Osteoblast (primary cell): ENCODE measurements around the gene FFAR1. TPM values are rescaled to one million over a fixed set of nuclear protein-coding genes. Genes with fewer than 3 reads are reported as not detected.
A peak's percentile ranks its signal among the peaks of the same experiment; 100 is the strongest.

Experiments used
- DNase-seq: peaks from one replicate; pipeline ENCODE4 v3.0.0; 2011; ENCODE audit warnings: low spot score, mixed read lengths; ENCODE audit not compliant: insufficient read length; ENCODE audit errors: missing footprints
- H2AFZ ChIP-seq: 2 replicates; pipeline ENCODE4 v1.6.0; 2011; ENCODE audit warnings: mild to moderate bottlenecking, low read length
- H3K27ac ChIP-seq: 2 replicates; pipeline ENCODE4 v1.5.1; 2011; ENCODE audit warnings: mild to moderate bottlenecking, low read depth, low read length, moderate library complexity
- H3K27me3 ChIP-seq: 2 replicates; pipeline ENCODE4 v1.6.0; 2012; ENCODE audit warnings: mild to moderate bottlenecking, control low read depth, inconsistent platforms, low read length, moderate library complexity; ENCODE audit not compliant: insufficient read depth
- H3K36me3 ChIP-seq: 2 replicates; pipeline ENCODE4 v1.5.1; 2011; ENCODE audit warnings: mild to moderate bottlenecking, low read length, control low read depth, moderate library complexity; ENCODE audit not compliant: insufficient read depth
- H3K4me1 ChIP-seq: 2 replicates; pipeline ENCODE4 v1.5.1; 2011; ENCODE audit warnings: mild to moderate bottlenecking, low read length, control low read depth, moderate library complexity; ENCODE audit not compliant: insufficient read depth
- H3K4me2 ChIP-seq: 2 replicates; pipeline ENCODE4 v1.6.0; 2011; ENCODE audit warnings: mild to moderate bottlenecking, low read length; ENCODE audit not compliant: insufficient read depth
- H3K4me3 ChIP-seq: fragments of 200-600 bp; sonication (generic); 3 replicates; pipeline ENCODE4 v1.5.1; 2012; ENCODE audit warnings: mild to moderate bottlenecking, low read length, inconsistent platforms; ENCODE audit not compliant: insufficient read depth
- H3K79me2 ChIP-seq: 2 replicates; pipeline ENCODE4 v1.6.0; 2012; ENCODE audit warnings: mild to moderate bottlenecking, low read length, control low read depth, inconsistent platforms; ENCODE audit not compliant: insufficient read depth
- H3K9me3 ChIP-seq: 2 replicates; pipeline ENCODE4 v1.5.1; 2011; ENCODE audit warnings: low read depth, low read length, control low read depth
- H4K20me1 ChIP-seq: 2 replicates; pipeline ENCODE4 v1.6.0; 2012; ENCODE audit warnings: mild to moderate bottlenecking, low read length, control low read depth; ENCODE audit not compliant: insufficient read depth
- CTCF ChIP-seq: IDR thresholded peaks from 2 replicates; pipeline ENCODE4 v1.5.1; 2011; ENCODE audit warnings: mild to moderate bottlenecking, low read depth, low read length, moderate library complexity; ENCODE audit errors: extremely low read depth
- total RNA-seq: library from RNA; depleted of rRNA; stranded (reverse); fragments of >200 nt; gene quantifications from 2 replicates; pipeline ENCODE4 v1.2.3, GENCODE V29; 2012

Gene FFAR1
- total RNA-seq, 1 donor: not detected

DNA sequence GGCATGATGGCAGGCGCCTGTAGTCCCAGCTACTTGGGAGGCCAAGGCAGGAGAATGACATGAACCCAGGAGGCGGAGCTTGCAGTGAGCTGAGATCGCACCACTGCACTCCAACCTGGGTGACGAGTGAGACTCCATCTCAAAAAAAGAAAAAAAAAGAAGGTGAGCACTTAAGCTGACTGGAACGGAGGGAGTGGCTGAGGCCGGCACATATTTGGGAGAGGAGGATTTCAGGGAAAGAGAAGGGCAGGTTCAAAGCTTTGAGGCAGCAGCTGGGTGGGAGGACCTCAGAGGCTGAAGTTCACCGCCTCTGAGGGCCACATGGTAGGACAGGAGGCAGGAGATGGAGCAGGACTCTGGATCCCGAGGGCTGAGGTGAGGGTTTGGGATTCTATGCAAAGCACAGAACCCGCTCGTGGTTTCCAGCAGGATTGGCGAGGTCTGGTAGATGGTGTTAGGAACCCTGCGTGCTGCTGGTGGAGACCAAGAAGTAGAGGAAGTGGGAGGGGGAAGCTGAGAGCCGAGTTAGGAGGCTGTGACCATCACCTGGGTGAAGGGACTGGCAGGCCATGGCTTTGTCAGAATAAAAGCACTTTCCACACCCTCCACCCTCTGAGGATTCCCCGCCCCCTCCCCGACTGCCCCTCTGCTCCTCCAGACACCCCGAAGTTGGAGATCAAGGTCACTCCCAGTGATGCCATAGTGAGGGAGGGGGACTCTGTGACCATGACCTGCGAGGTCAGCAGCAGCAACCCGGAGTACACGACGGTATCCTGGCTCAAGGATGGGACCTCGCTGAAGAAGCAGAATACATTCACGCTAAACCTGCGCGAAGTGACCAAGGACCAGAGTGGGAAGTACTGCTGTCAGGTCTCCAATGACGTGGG is 10.4 kb upstream of the FFAR1 start:
- Histone ChIP-seq H3K4me3 (no peak overlapping the region), H3K27ac (no peak overlapping the region), H3K4me1 (no peaks in the 10 kb centered on the region), H3K4me2 (no peak overlapping the region), H4K20me1 (no peaks in the 10 kb centered on the region), H3K27me3 (peaks cover 17% of the 10 kb centered on the region), H3K9me3 (no peaks in the 10 kb centered on the region), H3K79me2 (no peaks in the 10 kb centered on the region), H2AFZ (no peak overlapping the region), H3K36me3 (no peaks in the 10 kb centered on the region)
- DNase-seq: peak; percentile 41
- TF ChIP-seq CTCF: no peak

DNA sequence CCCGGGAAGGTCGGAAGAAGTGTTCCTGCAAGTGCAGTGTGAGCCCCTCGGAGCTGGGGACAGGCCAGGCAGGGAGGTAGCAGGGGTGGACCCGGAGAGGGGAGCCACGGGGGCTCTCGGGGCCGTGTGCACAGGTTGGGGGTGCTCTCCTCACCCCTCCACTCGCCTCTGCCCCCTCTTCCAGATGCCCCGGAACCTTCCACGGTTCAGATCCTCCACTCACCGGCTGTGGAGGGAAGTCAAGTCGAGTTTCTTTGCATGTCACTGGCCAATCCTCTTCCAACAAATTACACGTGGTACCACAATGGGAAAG is 9.8 kb upstream of the FFAR1 start:
- Histone ChIP-seq H3K27me3 (peaks cover 12% of the 10 kb centered on the region), H3K9me3 (no peaks in the 10 kb centered on the region), H3K79me2 (no peaks in the 10 kb centered on the region), H3K4me2 (no peak overlapping the region), H3K4me3 (no peak overlapping the region), H4K20me1 (no peaks in the 10 kb centered on the region), H2AFZ (no peak overlapping the region), H3K27ac (no peak overlapping the region), H3K4me1 (no peaks in the 10 kb centered on the region), H3K36me3 (no peaks in the 10 kb centered on the region)
- no peak for TF ChIP-seq CTCF
- DNase-seq: no peak

- no peaks in the 10 kb centered on the region for H4K20me1 ChIP-seq
- H2AFZ ChIP-seq: no peak overlapping the region
- no peaks in the 10 kb centered on the region for H3K36me3 ChIP-seq
- H3K27me3 ChIP-seq: peaks cover 6% of the 10 kb centered on the region
- H3K27ac ChIP-seq: no peak overlapping the region
- TF ChIP-seq CTCF: no peak
- H3K9me3 ChIP-seq: no peaks in the 10 kb centered on the region
- no peaks in the 10 kb centered on the region for H3K4me1 ChIP-seq
- no peak for DNase-seq
- H3K4me2 ChIP-seq: no peak overlapping the region
- no peaks in the 10 kb centered on the region for H3K79me2 ChIP-seq
- no peak overlapping the region for H3K4me3 ChIP-seq
These were observed 7.3 kb upstream of the FFAR1 start for GRCh38 chr19:35340431-35340830.

DNA sequence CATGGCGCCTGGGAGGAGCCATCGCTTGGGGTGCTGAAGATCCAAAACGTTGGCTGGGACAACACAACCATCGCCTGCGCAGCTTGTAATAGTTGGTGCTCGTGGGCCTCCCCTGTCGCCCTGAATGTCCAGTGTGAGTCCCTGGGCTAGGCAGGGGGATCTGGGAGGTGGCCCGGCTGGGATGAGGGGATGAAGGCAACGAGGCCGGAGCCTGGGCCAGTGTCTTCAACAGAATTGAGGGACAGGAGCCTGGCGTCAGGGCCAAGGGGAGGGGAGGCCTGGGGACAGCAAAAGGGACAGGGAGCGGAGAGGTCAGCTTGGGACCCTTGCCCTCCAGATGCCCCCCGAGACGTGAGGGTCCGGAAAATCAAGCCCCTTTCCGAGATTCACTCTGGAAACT is 6.7 kb upstream of the FFAR1 start:
- Histone ChIP-seq H3K36me3 (no peaks in the 10 kb centered on the region), H2AFZ (no peak overlapping the region), H3K4me3 (no peak overlapping the region), H3K27ac (no peak overlapping the region), H3K9me3 (no peaks in the 10 kb centered on the region), H3K4me2 (no peak overlapping the region), H3K79me2 (no peaks in the 10 kb centered on the region), H3K4me1 (no peaks in the 10 kb centered on the region), H3K27me3 (peaks cover 6% of the 10 kb centered on the region), H4K20me1 (no peaks in the 10 kb centered on the region)
- no peak for TF ChIP-seq CTCF
- DNase-seq: no peak
